ENCODE measurements around the gene DOC2A. TPM values are rescaled to one million over a fixed set of nuclear protein-coding genes. Genes with fewer than 3 reads are reported as not detected.

DOC2A gene
- total and polyA plus RNA-seq, 2 donors (not counting 3 experiments of a cell fraction or from before 2014, with no cell fraction given): 0.60 to 0.63 TPM

DNA sequence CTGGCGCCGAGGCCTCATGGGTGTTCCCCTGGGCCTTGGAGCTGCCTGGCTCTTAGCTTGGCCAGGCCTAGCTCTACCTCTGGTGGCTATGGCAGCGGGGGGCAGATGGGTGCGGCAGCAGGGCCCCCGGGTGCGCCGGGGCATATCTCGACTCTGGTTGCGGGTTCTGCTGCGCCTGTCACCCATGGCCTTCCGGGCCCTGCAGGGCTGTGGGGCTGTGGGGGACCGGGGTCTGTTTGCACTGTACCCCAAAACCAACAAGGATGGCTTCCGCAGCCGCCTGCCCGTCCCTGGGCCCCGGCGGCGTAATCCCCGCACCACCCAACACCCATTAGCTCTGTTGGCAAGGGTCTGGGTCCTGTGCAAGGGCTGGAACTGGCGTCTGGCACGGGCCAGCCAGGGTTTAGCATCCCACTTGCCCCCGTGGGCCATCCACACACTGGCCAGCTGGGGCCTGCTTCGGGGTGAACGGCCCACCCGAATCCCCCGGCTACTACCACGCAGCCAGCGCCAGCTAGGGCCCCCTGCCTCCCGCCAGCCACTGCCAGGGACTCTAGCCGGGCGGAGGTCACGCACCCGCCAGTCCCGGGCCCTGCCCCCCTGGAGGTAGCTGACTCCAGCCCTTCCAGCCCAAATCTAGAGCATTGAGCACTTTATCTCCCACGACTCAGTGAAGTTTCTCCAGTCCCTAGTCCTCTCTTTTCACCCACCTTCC is 23.3 kb downstream of the DOC2A start:
- intact Hi-C loops (cut with micrococcal nuclease) (no loop called here), dilution Hi-C loops (cut with MboI; ENCODE audit: extremely low pct_ligation_motif_present, low sequenced_read_pairs) (no loop called here)
- H3K36me3 ChIP-seq (ENCODE audit: control insufficient read depth in 2 of 2, extremely low read depth in 1 of 2, insufficient read depth in 2 of 2, low read length in 2 of 2): peaks cover 39 to 87% of the 10 kb centered on the region in 2 experiments
- H2AFZ ChIP-seq (ENCODE audit: low read depth, low read length): no peak overlapping the region
- ChIA-PET CTCF (no interaction called here), POLR2A (interaction anchor here (1.1 kb wide), 1 partner anchor 14 kb away, joined by 3 read pairs; the partner anchor contains the start of gene TAOK2)
- H3K4me3 ChIP-seq (replicated peaks in 1 of 3; ENCODE audit: insufficient read depth in 1 of 3, low read depth in 1 of 3, low read length in 3 of 3): no peak overlapping the region
- H3K27ac ChIP-seq (ENCODE audit: insufficient read depth, low read depth, low read length): no peak overlapping the region
- H3K79me2 ChIP-seq (ENCODE audit: control insufficient read depth, insufficient read depth, low read length): no peaks in the 10 kb centered on the region
- no peaks in the 10 kb centered on the region for H3K27me3 ChIP-seq (ENCODE audit: control insufficient read depth in 2 of 2, insufficient read depth in 2 of 2, low read length in 2 of 2)
- no peaks in the 10 kb centered on the region for H4K20me1 ChIP-seq (replicated peaks; ENCODE audit: control insufficient read depth, extremely low read depth, insufficient read depth, low read length)
- TF ChIP-seq MAX (IDR thresholded peaks at IDR 0.05; ENCODE audit: insufficient read depth, insufficient read length): no peak
- TF ChIP-seq POLR2AphosphoS5 (IDR thresholded peaks at IDR 0.05; ENCODE audit: insufficient read depth, low read depth, low read length): no peak
- H3K9ac ChIP-seq (replicated peaks; ENCODE audit: extremely low read depth, insufficient read depth, low read length): no peak overlapping the region
- H3K9me1 ChIP-seq (replicated peaks; ENCODE audit: control insufficient read depth, extremely low read depth, insufficient read depth, low read length): no peaks in the 10 kb centered on the region
- no TSS peak for BruUV-seq (replicated peaks)
- no peak for FAIRE-seq
- H3K4me2 ChIP-seq (ENCODE audit: insufficient read depth, low read length): no peak overlapping the region
- H3K4me1 ChIP-seq (ENCODE audit: control insufficient read depth, extremely low read depth, insufficient read depth, low read length): no peaks in the 10 kb centered on the region
- no peak for DNase-seq (ENCODE audit: low read depth, low spot score)
- no peaks in the 10 kb centered on the region for H3K9me3 ChIP-seq (replicated peaks; ENCODE audit: control insufficient read depth, insufficient read depth, low read length)

DNA sequence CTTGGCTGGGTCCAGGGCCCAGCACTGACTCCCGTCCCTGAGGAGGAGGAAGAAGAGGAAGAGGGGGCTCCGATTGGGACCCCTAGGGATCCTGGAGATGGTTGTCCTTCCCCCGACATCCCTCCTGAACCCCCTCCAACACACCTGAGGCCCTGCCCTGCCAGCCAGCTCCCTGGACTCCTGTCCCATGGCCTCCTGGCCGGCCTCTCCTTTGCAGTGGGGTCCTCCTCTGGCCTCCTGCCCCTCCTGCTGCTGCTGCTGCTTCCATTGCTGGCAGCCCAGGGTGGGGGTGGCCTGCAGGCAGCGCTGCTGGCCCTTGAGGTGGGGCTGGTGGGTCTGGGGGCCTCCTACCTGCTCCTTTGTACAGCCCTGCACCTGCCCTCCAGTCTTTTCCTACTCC is 23.9 kb downstream of the DOC2A start:
- no peaks in the 10 kb centered on the region for H3K9me3 ChIP-seq (replicated peaks; ENCODE audit: control insufficient read depth, insufficient read depth, low read length)
- no peaks in the 10 kb centered on the region for H3K79me2 ChIP-seq (ENCODE audit: control insufficient read depth, insufficient read depth, low read length)
- H4K20me1 ChIP-seq (replicated peaks; ENCODE audit: control insufficient read depth, extremely low read depth, insufficient read depth, low read length): no peaks in the 10 kb centered on the region
- intact Hi-C loops (cut with micrococcal nuclease): no loop called here
- no peaks in the 10 kb centered on the region for H3K4me1 ChIP-seq (ENCODE audit: control insufficient read depth, extremely low read depth, insufficient read depth, low read length)
- BruUV-seq (replicated peaks): no TSS peak
- no peak overlapping the region for H3K9ac ChIP-seq (replicated peaks; ENCODE audit: extremely low read depth, insufficient read depth, low read length)
- peaks cover 37 to 89% of the 10 kb centered on the region in 2 experiments for H3K36me3 ChIP-seq (ENCODE audit: control insufficient read depth in 2 of 2, extremely low read depth in 1 of 2, insufficient read depth in 2 of 2, low read length in 2 of 2)
- POLR2A ChIA-PET: interaction anchor here (1.1 kb wide), 1 partner anchor 14 kb away, joined by 3 read pairs; the partner anchor contains the start of gene TAOK2
- no peak overlapping the region for H3K4me3 ChIP-seq (replicated peaks in 1 of 3; ENCODE audit: insufficient read depth in 1 of 3, low read depth in 1 of 3, low read length in 3 of 3)
- dilution Hi-C loops (cut with MboI; ENCODE audit: extremely low pct_ligation_motif_present, low sequenced_read_pairs): no loop called here
- H3K9me1 ChIP-seq (replicated peaks; ENCODE audit: control insufficient read depth, extremely low read depth, insufficient read depth, low read length): no peaks in the 10 kb centered on the region
- no peak for DNase-seq (ENCODE audit: low read depth, low spot score)
- FAIRE-seq: no peak
- H3K27me3 ChIP-seq (ENCODE audit: control insufficient read depth in 2 of 2, insufficient read depth in 2 of 2, low read length in 2 of 2): no peaks in the 10 kb centered on the region
- no peak for TF ChIP-seq MYC (IDR thresholded peaks at IDR 0.05; ENCODE audit: low read depth, low read length)
- no peak for TF ChIP-seq JUN (IDR thresholded peaks at IDR 0.05; ENCODE audit: borderline replicate concordance, insufficient read depth, insufficient read length, low read depth)
- TF ChIP-seq POLR2A (IDR thresholded peaks at IDR 0.05; ENCODE audit: low read depth, low read length): no peak
- TF ChIP-seq, protein P1, sequence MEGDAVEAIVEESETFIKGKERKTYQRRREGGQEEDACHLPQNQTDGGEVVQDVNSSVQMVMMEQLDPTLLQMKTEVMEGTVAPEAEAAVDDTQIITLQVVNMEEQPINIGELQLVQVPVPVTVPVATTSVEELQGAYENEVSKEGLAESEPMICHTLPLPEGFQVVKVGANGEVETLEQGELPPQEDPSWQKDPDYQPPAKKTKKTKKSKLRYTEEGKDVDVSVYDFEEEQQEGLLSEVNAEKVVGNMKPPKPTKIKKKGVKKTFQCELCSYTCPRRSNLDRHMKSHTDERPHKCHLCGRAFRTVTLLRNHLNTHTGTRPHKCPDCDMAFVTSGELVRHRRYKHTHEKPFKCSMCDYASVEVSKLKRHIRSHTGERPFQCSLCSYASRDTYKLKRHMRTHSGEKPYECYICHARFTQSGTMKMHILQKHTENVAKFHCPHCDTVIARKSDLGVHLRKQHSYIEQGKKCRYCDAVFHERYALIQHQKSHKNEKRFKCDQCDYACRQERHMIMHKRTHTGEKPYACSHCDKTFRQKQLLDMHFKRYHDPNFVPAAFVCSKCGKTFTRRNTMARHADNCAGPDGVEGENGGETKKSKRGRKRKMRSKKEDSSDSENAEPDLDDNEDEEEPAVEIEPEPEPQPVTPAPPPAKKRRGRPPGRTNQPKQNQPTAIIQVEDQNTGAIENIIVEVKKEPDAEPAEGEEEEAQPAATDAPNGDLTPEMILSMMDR (IDR thresholded peaks at IDR 0.05; ENCODE audit: extremely low read depth in 1 of 2, insufficient read depth in 1 of 2, low read depth in 1 of 2, low read length in 2 of 2): no peak
- TF ChIP-seq GATA2 (IDR thresholded peaks at IDR 0.05; ENCODE audit: insufficient read depth, insufficient read length, low read depth, low read length): no peak
- TF ChIP-seq MAX (IDR thresholded peaks at IDR 0.05; ENCODE audit: insufficient read depth, insufficient read length): no peak
- no peak for TF ChIP-seq POLR2AphosphoS5 (IDR thresholded peaks at IDR 0.05; ENCODE audit: insufficient read depth, low read depth, low read length)
- TF ChIP-seq FOS (IDR thresholded peaks at IDR 0.05; ENCODE audit: borderline replicate concordance, insufficient read depth, low read length): no peak
- no peak for TF ChIP-seq EZH2 (IDR thresholded peaks at IDR 0.05; ENCODE audit: borderline replicate concordance, low read depth, low read length, severe bottlenecking)
- H3K27ac ChIP-seq (ENCODE audit: insufficient read depth, low read depth, low read length): no peak overlapping the region
- H3K4me2 ChIP-seq (ENCODE audit: insufficient read depth, low read length): no peak overlapping the region
- CTCF ChIA-PET: no interaction called here
- no peak overlapping the region for H2AFZ ChIP-seq (ENCODE audit: low read depth, low read length)

Data from endothelial cell of umbilical vein (primary cell).